IPS-18a (cell line): ENCODE data around the gene ACAD8.

Experiments used
- H3K27ac ChIP-seq: one replicate; pipeline ENCODE4 v1.5.1; 2013; ENCODE audit warnings: low read length
- H3K27me3 ChIP-seq: one replicate; pipeline ENCODE4 v1.6.1; 2013; ENCODE audit warnings: mild to moderate bottlenecking, low read length; ENCODE audit not compliant: control insufficient read depth, insufficient read depth
- H3K36me3 ChIP-seq: one replicate; pipeline ENCODE4 v1.6.1; 2013; ENCODE audit warnings: low read depth, low read length; ENCODE audit not compliant: control insufficient read depth
- H3K4me1 ChIP-seq: one replicate; pipeline ENCODE4 v1.6.1; 2013; ENCODE audit warnings: low read depth, low read length; ENCODE audit not compliant: control insufficient read depth
- H3K4me3 ChIP-seq: one replicate; pipeline ENCODE4 v1.5.1; 2013; ENCODE audit warnings: low read length
- H3K9ac ChIP-seq: one replicate; pipeline ENCODE4 v1.6.1; 2013; ENCODE audit warnings: mild to moderate bottlenecking, low read length, moderate library complexity
- H3K9me3 ChIP-seq: one replicate; pipeline ENCODE4 v1.6.1; 2013; ENCODE audit warnings: low read depth, low read length; ENCODE audit not compliant: control insufficient read depth

Gene ACAD8

DNA sequence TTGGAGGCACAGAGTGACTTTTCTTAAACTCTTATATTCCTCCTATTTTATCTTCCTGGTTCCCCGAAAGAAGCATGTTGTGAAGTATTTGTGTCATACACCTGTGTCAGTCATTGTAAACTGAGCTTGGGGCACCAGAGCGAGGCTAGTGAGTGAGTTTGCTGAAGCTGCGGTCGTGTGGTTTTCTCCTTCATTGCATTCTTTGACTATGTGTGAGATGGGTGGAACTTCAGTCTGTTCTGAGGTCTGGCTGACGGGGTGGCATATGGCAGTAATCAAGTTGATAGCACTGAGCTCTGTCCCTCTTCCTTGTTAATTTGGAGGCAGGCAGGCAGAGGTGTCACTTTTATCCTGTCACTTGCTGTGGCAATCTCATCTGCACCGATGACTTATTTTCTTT lies 24.7 kb upstream of the ACAD8 start:
- Histone ChIP-seq H3K4me1 (peaks cover 6% of the 10 kb centered on the region), H3K27ac (no peak overlapping the region), H3K4me3 (no peak overlapping the region), H3K9ac (no peak overlapping the region), H3K9me3 (no peaks in the 10 kb centered on the region), H3K36me3 (no peaks in the 10 kb centered on the region), H3K27me3 (peaks cover 14% of the 10 kb centered on the region)

DNA sequence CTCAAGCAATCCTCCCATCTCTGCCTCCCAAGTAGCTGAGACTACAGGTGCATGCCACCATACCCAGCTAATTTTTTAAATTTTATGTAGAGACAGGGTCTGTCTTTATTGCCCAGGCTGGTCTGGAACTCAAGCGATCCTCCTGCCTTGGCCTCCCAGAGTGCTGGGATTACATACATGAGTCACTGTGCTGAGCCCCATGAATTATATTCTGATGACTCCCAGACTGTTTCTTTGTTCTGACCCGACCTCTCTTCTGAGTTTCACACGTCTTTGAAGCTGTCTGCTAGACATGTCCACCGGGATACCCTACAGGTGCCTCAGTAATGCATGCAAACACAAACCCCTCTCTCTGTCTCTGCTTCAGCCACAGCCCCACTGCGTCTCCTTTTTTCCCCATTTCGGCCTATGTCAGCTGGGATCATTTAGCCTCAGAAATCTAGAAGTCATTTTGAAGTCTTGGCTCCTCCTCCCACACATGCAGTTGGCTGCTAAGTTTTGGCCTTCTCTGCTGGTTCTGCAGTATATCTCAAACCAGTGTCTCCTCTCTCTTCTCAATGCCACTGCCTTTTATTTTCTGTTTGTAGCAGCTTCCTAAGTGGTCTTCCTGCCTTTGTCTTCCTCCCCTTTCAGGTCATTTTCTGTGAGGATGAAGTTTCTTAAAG lies 24.1 kb upstream of the ACAD8 start:
- H3K27me3 ChIP-seq, result peaks cover 14% of the 10 kb centered on the region
- H3K9me3 ChIP-seq, result no peaks in the 10 kb centered on the region
- peaks cover 6% of the 10 kb centered on the region for H3K4me1 ChIP-seq
- H3K27ac ChIP-seq, result no peak overlapping the region
- no peaks in the 10 kb centered on the region for H3K36me3 ChIP-seq
- H3K9ac ChIP-seq, result no peak overlapping the region
- H3K4me3 ChIP-seq, result no peak overlapping the region

DNA sequence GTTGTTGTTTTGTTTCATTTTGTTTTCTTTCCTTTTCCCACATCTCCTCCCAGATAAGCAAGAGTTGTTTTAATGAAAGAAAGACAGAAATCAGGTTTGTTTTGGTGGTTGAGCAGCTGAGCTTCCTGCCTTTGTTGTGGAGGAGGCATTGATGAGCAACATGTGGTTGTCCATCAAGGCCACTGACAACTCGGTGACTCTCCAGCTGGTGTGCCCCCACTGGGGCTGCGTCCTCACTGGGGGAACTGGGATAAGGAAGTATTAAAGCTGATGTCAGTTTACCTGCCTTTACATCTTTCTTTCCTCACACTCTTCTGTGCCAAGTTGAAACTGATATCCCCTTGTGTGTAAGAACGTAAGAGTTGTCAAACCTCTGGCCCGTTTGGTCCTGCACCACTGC lies 23.0 kb upstream of the ACAD8 start:
- H3K27me3 ChIP-seq, result peaks cover 12% of the 10 kb centered on the region
- no peak overlapping the region for H3K9ac ChIP-seq
- no peak overlapping the region for H3K27ac ChIP-seq
- peaks cover 6% of the 10 kb centered on the region for H3K4me1 ChIP-seq
- H3K36me3 ChIP-seq, result no peaks in the 10 kb centered on the region
- H3K4me3 ChIP-seq, result no peak overlapping the region
- H3K9me3 ChIP-seq, result no peaks in the 10 kb centered on the region

DNA sequence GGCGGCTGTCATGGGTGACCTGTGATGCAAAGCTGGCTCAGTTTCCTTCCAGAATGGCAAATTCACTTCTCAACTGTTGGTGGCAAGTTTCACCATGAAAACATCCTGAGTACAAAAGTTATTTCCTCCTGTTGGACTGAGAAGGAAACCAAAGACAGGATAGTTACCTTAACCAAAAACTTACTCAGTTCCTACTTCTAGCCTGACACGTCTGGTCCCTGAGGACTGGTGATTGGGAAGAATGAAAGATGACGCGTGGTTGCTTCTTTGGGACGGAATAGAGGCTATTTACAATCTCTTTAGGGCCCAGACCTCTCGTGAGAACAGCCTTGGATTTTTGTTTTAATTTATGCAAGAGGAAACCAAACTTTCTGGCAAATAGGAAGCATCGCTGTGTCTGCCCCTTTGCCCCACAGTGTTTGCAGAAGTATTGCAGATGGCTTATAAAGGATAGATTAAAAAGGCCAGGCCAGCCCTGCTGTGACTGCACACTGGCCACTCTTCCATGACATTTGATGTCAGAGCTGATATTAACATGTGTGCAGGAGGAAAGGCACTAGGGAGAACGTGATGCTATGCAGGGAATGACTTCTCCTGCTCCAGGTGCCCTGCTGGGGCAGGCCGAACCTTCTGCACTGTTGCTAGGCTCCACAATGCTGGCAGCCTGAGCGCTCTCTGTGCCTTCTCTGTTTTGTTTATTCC lies 21.3 kb upstream of the ACAD8 start:
- no peaks in the 10 kb centered on the region for H3K36me3 ChIP-seq
- H3K9me3 ChIP-seq, result no peaks in the 10 kb centered on the region
- no peak overlapping the region for H3K4me3 ChIP-seq
- H3K27ac ChIP-seq, result no peak overlapping the region
- H3K27me3 ChIP-seq, result no peaks in the 10 kb centered on the region
- no peak overlapping the region for H3K9ac ChIP-seq
- no peaks in the 10 kb centered on the region for H3K4me1 ChIP-seq

DNA sequence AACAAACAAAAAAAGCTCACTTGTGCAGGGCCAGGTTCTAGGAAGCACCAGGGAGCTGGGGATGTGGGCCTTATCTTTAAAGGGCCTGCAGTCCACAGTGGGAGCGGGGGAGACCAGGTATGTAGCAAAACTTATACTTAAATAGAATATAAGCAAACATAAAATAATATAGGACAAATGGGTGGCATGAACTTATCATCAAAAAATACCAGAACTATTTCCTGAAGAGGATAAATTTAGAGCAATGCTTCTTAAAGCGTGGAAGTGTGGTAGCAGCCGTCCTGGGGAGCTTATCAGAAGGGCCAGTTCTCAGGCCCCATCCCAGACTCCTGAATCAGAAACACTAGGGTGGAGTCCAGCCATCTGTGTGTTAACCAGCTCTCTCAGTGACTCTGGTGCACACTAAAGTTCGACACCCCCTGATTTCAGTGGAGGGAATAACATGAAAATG lies 19.6 kb upstream of the ACAD8 start:
- no peak overlapping the region for H3K9ac ChIP-seq
- no peaks in the 10 kb centered on the region for H3K9me3 ChIP-seq
- no peaks in the 10 kb centered on the region for H3K27me3 ChIP-seq
- no peaks in the 10 kb centered on the region for H3K4me1 ChIP-seq
- no peaks in the 10 kb centered on the region for H3K36me3 ChIP-seq
- H3K27ac ChIP-seq, result no peak overlapping the region
- no peak overlapping the region for H3K4me3 ChIP-seq

DNA sequence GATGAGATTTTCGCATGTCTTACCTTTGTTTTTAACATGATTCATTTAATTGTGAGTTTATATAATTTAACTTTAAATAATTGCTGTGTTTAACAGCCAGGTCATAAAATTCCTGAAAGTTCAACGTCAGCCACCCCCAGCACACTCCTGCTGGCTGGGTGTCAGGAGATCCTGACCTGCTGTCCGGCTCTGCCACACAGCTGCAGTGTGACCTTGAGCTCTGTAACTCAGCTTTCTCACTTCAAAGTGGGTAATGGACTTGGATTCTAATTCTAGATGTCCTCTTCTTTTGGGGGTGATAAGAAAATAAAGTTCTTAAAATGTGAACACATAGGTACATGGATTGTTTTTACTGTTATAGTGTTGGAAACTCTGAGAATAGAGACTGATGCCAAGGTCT lies 18.0 kb upstream of the ACAD8 start:
- no peaks in the 10 kb centered on the region for H3K9me3 ChIP-seq
- H3K4me1 ChIP-seq, result no peaks in the 10 kb centered on the region
- no peak overlapping the region for H3K9ac ChIP-seq
- no peaks in the 10 kb centered on the region for H3K27me3 ChIP-seq
- no peak overlapping the region for H3K27ac ChIP-seq
- no peak overlapping the region for H3K4me3 ChIP-seq
- no peaks in the 10 kb centered on the region for H3K36me3 ChIP-seq

DNA sequence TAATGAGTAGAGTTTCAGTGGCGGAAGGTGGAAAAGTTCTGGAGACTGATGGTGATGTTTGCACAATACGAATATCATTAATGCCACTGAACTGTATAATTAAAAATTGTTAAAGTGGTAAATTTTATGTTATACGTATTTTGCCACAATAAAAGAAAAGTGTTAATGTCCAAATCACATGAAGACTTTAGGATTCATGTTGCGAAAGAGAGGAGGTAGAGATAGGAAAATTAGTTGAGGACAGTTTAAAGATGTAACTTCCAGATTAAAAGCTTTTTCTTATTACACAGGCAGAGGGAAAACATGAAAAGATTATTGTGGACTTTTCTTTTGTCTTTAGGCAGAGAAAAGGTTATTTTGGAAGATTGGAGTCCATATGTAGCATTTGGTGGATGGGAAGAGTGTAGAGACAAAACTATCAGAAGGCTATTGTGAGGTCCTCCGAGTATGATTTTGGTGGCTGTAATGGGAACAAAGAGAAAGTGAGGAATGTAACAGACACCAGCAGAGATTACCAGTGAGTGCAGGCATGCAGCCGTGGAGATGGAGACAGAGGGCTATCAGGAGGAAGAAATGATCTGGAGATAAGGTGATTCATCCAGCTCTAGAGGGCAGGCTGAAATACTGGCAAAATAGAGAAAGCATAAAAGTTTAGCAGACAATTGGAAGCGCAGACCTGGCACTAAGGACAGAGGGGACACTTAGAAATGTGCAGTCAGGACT lies 16.4 kb upstream of the ACAD8 start:
- Histone ChIP-seq H3K27ac (no peak overlapping the region), H3K36me3 (no peaks in the 10 kb centered on the region), H3K27me3 (no peaks in the 10 kb centered on the region), H3K4me3 (no peak overlapping the region), H3K4me1 (no peaks in the 10 kb centered on the region), H3K9me3 (no peaks in the 10 kb centered on the region), H3K9ac (no peak overlapping the region)

DNA sequence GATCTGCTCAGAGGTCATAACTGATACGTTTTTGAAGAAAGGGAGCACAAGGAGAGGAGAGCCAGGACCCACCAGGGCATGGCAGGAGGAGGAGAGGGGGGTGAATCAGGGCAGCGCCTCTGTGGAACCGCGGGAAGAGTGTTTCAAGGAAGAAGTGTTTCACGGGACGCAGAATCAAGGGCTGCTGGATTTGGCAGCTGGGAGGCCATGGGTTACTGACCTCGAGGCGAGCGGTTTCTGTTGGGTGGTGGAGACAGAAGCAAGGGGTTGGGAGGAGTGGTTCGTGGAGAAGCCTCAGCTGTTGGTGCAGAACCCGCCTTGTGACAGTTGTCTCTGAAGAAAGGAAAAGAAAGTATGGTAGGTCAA lies 15.8 kb upstream of the ACAD8 start:
- Histone ChIP-seq H3K36me3 (no peaks in the 10 kb centered on the region), H3K4me3 (no peak overlapping the region), H3K27ac (no peak overlapping the region), H3K9me3 (no peaks in the 10 kb centered on the region), H3K27me3 (no peaks in the 10 kb centered on the region), H3K4me1 (no peaks in the 10 kb centered on the region), H3K9ac (no peak overlapping the region)

DNA sequence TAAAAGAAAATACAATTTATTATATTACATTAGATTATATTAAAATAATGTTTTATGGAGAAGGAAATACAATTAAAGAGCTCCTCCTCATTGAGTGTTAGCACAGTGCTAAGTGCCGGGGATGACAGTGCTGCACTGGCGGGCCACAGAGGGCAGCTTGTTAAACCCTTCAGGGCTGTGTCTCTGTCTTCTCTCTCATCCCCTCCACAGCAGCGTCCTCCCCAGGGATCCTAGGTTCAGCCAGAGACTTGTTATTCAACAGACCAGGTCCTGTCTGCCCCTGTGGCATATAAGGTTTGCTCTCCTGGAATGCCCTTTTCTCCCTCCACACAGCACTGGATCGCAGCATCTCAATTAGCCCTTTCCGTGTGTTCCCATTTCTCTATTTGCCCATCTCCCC lies 14.4 kb upstream of the ACAD8 start:
- no peaks in the 10 kb centered on the region for H3K27me3 ChIP-seq
- H3K9ac ChIP-seq, result no peak overlapping the region
- H3K9me3 ChIP-seq, result no peaks in the 10 kb centered on the region
- H3K4me3 ChIP-seq, result no peak overlapping the region
- no peaks in the 10 kb centered on the region for H3K4me1 ChIP-seq
- no peak overlapping the region for H3K27ac ChIP-seq
- H3K36me3 ChIP-seq, result peaks cover 7% of the 10 kb centered on the region

DNA sequence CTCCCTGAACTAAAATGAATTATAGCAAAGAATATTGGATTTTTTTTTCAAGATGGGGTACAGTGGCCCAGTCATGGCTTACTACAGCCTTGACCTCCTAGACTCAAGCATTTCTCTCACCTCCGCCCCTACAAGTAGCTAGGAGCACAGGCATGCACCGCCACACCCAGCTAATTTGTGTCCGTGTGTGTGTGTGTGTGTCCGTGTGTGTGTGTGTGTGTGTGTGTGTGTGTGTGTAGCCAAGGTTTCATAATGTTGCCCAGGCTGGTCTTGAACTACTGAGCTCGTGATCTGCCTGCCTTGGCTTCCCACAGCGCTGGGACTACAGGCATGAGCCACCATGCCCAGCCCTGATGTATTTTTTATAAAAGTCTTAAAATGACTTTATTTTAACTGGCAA lies 12.8 kb upstream of the ACAD8 start:
- Histone ChIP-seq H3K27ac (no peak overlapping the region), H3K4me3 (no peak overlapping the region), H3K36me3 (peaks cover 11% of the 10 kb centered on the region), H3K9ac (no peak overlapping the region), H3K27me3 (no peaks in the 10 kb centered on the region), H3K9me3 (no peaks in the 10 kb centered on the region), H3K4me1 (no peaks in the 10 kb centered on the region)

DNA sequence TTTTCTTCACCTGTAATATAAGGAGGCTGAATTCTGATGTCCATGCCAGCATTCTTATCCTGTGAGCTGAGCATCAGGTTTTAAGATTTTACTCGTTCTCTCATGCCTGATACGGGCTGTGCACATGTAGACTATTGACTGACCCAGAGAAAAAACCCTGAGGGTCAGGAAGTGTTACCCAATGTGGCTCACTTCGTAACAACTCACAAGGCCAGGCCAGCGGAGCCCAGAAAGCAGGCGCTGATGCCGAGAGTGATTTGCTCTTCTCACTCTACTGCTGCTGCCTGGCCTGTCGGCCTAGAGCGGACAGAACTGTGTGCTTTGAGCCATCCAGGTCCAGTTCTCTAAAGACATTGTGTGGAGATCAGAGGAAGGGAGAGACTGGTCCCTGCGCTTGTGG lies 11.0 kb upstream of the ACAD8 start:
- H3K27me3 ChIP-seq, result no peaks in the 10 kb centered on the region
- H3K27ac ChIP-seq, result no peak overlapping the region
- no peak overlapping the region for H3K9ac ChIP-seq
- H3K36me3 ChIP-seq, result peaks cover 15% of the 10 kb centered on the region
- no peaks in the 10 kb centered on the region for H3K9me3 ChIP-seq
- no peaks in the 10 kb centered on the region for H3K4me1 ChIP-seq
- no peak overlapping the region for H3K4me3 ChIP-seq
